Dedifferentiated amniotic fluid mesenchymal stem cell (primary cell): ENCODE results near the gene ARPC4.

ENCODE experiments used
- DNase-seq: peaks from one replicate; pipeline ENCODE4 v3.0.0-alpha.2; 2016; ENCODE audit errors: extremely low spot score

Gene ARPC4

GRCh38 chr3:9855594-9855993 lies 62.7 kb downstream of the ARPC4 start:
- no peak for DNase-seq
